Measurements from ENCODE around the gene KIFAP3. TPM values are rescaled to one million over a fixed set of nuclear protein-coding genes. Genes with fewer than 3 reads are reported as not detected.

Gene KIFAP3
- total RNA-seq, 1 donor from 2014 or later: 26.6 TPM

DNA sequence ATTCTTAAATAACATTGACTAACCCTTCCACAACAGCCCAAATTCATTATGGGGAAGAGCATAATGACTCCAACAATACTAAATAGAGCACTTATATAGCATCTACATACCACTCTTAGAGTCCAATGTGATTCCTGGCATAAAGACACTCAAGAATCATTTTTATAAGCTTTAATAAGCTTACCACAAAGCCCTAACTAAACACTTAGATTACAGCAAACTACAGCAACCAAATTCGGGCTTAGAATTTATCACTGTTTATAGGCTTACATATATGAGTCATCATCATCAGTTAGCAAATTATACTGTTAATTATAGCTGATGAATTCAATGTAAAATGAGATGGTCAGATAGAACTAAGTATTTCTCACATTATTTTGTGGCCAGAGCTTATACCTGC, 188.1 kb downstream of the KIFAP3 start:
- TF ChIP-seq, protein P1, sequence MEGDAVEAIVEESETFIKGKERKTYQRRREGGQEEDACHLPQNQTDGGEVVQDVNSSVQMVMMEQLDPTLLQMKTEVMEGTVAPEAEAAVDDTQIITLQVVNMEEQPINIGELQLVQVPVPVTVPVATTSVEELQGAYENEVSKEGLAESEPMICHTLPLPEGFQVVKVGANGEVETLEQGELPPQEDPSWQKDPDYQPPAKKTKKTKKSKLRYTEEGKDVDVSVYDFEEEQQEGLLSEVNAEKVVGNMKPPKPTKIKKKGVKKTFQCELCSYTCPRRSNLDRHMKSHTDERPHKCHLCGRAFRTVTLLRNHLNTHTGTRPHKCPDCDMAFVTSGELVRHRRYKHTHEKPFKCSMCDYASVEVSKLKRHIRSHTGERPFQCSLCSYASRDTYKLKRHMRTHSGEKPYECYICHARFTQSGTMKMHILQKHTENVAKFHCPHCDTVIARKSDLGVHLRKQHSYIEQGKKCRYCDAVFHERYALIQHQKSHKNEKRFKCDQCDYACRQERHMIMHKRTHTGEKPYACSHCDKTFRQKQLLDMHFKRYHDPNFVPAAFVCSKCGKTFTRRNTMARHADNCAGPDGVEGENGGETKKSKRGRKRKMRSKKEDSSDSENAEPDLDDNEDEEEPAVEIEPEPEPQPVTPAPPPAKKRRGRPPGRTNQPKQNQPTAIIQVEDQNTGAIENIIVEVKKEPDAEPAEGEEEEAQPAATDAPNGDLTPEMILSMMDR (IDR thresholded peaks at IDR 0.05; ENCODE audit: insufficient read depth, low read length, poor library complexity, severe bottlenecking): no peak
- Histone ChIP-seq H3K27me3 (ENCODE audit: control insufficient read depth, insufficient read depth, low read length) (no peaks in the 10 kb centered on the region), H3K4me3 (ENCODE audit: low read depth, low read length) (no peak overlapping the region), H3K36me3 (ENCODE audit: control insufficient read depth, insufficient read depth, low read length) (no peaks in the 10 kb centered on the region)
- no peak for DNase-seq (ENCODE audit: low read depth)

DNA sequence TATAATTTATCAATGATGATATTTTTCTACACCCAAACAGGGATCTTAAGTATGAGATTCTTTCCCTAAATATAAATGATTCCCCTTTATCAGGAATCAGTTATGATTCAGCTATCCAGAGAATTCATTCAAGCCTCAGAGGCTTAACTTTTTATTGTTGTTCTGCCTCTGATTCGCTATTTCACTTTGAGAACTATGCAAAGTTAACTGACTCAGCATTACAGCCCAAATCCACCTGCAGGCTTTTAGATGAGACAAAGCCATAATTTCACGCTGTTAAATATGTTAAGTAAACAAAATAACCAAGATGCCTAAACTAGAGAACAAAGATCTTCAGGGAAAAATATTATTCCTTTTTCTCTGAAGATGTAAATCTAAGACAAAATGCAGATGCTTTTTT, 189.3 kb downstream of the KIFAP3 start:
- TF ChIP-seq, protein P1 (IDR thresholded peaks at IDR 0.05; ENCODE audit: insufficient read depth, low read length, poor library complexity, severe bottlenecking): no peak
- Histone ChIP-seq H3K36me3 (ENCODE audit: control insufficient read depth, insufficient read depth, low read length) (no peaks in the 10 kb centered on the region), H3K27me3 (ENCODE audit: control insufficient read depth, insufficient read depth, low read length) (no peaks in the 10 kb centered on the region), H3K4me3 (ENCODE audit: low read depth, low read length) (no peak overlapping the region)
- DNase-seq (ENCODE audit: low read depth): no peak

DNA sequence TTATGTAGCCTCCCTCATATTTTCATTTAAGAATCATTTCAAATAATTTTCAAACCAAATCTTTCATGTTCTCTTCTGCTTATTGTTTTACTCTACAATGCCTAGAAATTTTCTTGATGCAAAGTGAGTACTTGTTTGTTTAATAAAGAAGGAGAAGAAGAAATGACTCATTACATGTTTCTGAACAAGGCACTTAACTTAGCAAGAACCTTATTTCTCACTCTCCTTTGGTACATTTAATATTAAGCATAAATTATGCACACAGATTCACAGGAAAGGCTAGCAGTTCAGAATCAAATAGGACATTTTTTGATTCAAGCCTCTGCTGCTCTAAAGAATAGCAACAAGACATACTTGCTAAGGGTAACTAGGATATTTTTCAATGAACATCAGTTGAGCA, 189.9 kb downstream of the KIFAP3 start:
- no peaks in the 10 kb centered on the region for H3K36me3 ChIP-seq (ENCODE audit: control insufficient read depth, insufficient read depth, low read length)
- no peak for DNase-seq (ENCODE audit: low read depth)
- TF ChIP-seq, protein P1 (IDR thresholded peaks at IDR 0.05; ENCODE audit: insufficient read depth, low read length, poor library complexity, severe bottlenecking): no peak

DNA sequence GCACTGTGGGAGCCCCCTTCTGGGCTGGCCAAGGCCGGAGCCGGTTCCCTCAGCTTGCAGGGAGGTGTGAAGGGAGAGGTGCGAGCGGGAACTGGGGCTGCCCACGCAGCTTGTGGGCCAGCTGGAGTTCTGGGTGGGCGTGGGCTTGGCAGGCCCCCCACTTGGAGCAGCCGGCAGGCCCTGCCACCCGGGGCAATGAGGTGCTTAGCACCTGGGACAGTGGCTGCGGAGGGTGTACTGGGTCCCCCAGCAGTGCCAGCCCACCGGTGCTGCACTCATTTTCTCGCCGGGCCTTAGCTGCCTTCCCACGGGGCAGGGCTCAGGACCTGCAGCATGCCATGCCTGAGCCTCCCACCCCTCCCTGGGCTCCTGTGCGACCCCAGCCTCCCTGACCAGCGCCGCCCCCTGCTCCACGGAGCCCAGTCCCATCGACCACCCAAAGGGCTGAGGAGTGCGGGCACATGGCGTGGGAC, 192.4 kb downstream of the KIFAP3 start:
- no peaks in the 10 kb centered on the region for H3K36me3 ChIP-seq (ENCODE audit: control insufficient read depth, insufficient read depth, low read length)
- DNase-seq (ENCODE audit: low read depth): no peak
- H3K4me3 ChIP-seq (ENCODE audit: low read depth, low read length): no peak overlapping the region
- no peaks in the 10 kb centered on the region for H3K27me3 ChIP-seq (ENCODE audit: control insufficient read depth, insufficient read depth, low read length)
- TF ChIP-seq, protein P1 (IDR thresholded peaks at IDR 0.05; ENCODE audit: insufficient read depth, low read length, poor library complexity, severe bottlenecking): no peak

More for the DNA sequence above, 189.9 kb downstream of the KIFAP3 start:
- Histone ChIP-seq H3K4me3 (ENCODE audit: low read depth, low read length) (no peak overlapping the region), H3K27me3 (ENCODE audit: control insufficient read depth, insufficient read depth, low read length) (no peaks in the 10 kb centered on the region)

DNA sequence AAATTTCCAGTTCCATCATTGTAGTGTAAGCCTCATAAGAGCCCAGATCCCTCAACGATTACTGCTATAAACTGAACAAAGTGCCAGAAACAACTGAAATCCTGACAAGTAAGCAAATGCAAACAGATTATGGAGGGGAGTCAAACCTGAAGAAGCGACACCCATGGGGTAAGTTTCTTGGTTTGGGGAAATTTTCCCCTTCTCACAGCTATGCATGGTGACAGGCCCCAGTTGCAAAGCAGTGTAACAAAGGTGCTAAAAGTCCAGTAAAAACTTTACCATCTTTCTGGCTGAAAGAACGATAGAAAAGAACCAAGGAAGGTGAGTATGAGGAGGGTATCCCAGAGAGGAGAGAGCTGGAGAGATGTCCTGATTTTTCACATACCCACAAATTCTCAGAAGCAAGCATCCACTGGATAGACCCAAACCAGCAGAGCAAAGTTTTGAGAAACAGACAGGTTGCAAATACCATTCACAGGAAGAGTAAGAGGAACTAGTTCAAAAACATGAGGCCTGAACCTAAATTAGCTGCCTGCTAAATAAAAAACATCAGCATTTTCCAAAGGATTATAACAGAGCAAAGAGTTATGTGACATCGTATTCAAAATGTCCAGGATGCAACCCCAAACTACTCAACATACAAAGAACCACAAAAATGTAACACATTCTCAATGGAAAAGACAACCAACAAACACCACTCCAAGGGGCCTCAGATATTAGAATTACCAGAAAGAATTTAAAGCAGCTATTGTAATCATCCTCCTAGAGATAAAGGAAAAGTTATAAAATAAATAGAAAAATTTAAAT, 195.3 kb downstream of the KIFAP3 start:
- no peak for DNase-seq (ENCODE audit: low read depth)
- H3K27me3 ChIP-seq (ENCODE audit: control insufficient read depth, insufficient read depth, low read length): no peaks in the 10 kb centered on the region
- no peak overlapping the region for H3K4me3 ChIP-seq (ENCODE audit: low read depth, low read length)
- TF ChIP-seq, protein P1 (IDR thresholded peaks at IDR 0.05; ENCODE audit: insufficient read depth, low read length, poor library complexity, severe bottlenecking): no peak
- H3K36me3 ChIP-seq (ENCODE audit: control insufficient read depth, insufficient read depth, low read length): no peaks in the 10 kb centered on the region

DNA sequence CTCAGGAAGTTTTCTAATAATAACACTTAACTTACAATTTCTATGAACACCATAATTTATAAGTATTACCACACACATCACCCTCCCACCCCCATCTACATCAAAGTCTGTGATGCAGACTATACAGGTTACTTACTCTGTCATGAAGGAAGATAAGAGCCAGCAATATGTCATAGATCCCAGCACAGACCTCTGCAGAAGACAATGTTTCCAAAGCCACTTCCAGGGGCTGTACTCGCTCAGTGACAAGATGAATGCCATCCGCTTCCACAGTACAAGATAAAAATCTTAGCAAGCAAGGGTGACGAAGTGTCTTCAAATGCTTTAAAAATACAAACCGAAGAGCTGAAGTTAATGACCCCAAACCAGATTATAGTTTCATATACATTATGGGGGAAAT, 196.0 kb downstream of the KIFAP3 start:
- Histone ChIP-seq H3K27me3 (ENCODE audit: control insufficient read depth, insufficient read depth, low read length) (no peaks in the 10 kb centered on the region), H3K4me3 (ENCODE audit: low read depth, low read length) (no peak overlapping the region), H3K36me3 (ENCODE audit: control insufficient read depth, insufficient read depth, low read length) (no peaks in the 10 kb centered on the region)
- no peak for DNase-seq (ENCODE audit: low read depth)
- TF ChIP-seq, protein P1 (IDR thresholded peaks at IDR 0.05; ENCODE audit: insufficient read depth, low read length, poor library complexity, severe bottlenecking): no peak

Data from kidney epithelial cell (primary cell).